SKM-1 (cell line): ENCODE data around the gene ARTN.

Experiments used
- DNase-seq: peaks from one replicate; lab custom pipeline; 2025; ENCODE audit not compliant: unreplicated experiment; lab: John Stamatoyannopoulos, UW

The ARTN gene

DNA sequence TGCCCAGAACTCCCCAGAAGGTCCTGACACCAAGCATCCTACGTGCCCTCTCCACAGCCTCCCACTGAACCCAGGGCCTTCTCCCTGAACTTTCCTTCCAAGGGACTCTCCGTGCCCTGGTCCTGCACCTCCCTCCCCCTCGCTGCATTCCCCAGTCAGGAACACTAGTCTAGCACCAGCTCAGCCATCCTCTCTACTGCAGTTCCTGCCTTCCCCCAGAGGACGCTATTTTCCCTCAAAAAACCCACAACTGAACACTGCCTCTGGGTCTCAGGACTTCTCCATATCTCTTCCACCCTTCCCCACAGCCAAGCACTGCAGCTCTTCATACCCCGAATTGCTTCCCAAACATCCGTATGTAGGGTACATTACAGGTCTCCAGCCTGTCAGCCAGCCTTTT, 12.6 kb upstream of the ARTN start:
- no peak for DNase-seq

DNA sequence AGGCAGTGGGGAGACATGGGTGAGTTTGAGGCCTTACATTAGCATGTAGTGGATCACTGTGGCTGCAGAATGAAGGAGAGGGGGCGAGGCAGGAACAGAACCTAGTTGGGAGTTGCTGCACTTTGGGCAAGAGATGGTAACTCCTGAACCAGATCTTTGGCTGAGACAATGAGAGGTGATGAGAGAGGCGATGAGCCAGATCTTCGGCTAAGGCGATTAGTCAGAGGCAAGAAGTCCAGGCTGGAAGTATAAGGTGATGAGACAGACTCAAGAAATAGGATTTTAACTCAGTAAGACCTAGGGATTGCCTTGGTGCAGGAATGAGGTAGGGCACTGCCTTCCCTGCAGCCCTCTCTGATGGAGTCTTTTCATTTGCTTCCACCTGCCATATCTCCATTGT, 9.1 kb upstream of the ARTN start:
- DNase-seq: no peak

DNA sequence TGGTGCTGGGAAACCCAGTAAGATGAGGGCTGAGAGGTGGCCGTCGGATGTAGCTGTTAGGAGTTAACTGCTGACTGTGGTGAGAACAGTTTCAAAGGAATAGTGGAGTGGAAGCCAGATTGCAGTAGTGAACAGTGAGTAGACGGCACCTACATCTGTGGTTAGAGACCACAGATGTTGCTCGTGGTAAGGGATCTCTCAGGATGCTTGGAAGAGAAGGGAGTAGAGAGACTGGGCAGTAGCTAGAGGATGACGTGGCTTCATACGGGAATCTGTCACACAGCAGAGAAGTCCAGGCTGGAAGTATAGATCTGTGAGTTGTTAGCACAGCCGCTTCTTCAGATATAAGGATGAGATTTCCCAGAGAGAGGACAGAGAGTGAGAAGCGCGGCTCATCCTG, 7.8 kb upstream of the ARTN start:
- no peak for DNase-seq

DNA sequence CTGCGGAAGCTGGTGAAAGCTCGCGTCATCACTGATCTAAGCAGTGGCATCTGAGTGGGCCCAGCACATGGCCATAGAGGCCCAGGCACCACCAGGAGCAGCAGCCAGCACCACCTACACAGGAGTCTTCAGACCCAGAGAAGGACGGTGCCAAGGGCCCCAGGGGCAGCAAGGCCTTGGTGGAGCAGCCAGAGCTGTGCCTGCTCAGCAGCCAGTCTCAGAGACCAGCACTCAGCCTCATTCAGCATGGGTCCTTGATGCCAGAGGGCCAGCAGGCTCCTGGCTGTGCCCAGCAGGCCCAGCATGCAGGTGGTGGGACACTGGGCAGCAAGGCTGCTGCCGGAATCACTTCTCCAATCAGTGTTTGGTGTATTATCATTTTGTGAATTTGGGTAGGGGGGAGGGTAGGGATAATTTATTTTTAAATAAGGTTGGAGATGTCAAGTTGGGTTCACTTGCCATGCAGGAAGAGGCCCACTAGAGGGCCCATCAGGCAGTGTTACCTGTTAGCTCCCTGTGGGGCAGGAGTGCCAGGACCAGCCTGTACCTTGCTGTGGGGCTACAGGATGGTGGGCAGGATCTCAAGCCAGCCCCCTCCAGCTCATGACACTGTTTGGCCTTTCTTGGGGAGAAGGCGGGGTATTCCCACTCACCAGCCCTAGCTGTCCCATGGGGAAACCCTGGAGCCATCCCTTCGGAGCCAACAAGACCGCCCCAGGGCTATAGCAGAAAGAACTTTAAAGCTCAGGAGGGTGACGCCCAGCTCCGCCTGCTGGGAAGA, 3.2 kb upstream of the ARTN start:
- no peak for DNase-seq

DNA sequence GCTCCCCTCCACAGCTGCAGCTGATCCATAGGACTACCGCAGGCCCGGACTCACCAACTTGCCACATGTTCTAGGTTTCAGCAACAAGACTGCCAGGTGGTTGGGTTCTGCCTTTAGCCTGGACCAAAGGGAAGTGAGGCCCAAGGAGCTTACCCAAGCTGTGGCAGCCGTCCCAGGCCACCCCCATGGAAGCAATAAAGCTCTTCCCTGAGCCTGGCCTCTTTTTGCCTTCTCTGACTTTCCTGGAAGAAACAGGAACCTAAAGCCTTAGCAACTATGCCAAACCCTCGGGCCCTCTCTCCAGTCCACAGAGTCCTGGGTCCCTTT, 2.7 kb upstream of the ARTN start:
- DNase-seq: no peak

DNA sequence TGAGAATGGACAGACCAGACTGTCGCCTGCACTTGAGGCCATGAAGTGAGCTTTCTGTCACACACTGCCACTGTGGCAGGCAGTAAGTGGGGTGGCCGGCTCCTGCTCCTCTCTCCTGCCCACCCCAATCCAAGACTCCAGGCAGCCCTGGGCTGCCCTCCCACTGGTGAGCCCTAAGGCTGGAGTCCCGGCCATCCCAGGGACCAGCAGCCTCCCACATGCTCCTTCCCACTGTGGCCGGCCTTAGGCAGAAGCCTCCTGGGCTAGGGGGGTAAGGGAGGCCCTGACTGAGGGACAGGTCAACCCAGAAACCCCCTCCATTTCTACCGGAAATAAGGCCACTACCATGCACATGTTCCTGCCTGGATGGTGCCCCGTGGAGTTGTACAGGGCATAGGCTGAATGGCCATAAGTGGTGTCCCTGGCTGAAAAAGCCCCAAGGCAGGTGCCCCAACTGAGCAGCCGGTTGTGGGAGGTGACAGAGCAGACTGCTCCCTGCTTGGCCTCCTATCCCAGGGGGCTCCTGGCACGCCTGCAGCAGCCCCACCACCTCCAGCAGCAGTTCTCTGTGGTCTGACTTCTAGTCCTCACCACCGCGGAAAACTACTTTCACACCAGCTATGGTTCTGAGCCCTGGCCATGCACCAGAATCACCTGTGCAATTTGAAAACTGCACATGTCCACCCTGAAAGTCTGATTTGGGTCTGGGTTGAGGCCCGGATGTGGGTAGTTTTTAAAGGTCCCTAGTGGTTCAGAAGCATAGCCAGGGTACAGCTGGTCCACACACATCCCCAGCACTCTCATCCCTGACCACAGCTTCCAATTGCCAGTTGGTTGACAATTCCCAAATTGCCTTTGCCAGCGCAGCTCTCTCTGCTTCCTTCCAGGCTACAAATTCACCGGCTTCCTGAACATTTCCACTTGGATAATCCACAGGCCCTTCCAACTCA, 1.6 kb upstream of the ARTN start:
- no peak for DNase-seq

DNA sequence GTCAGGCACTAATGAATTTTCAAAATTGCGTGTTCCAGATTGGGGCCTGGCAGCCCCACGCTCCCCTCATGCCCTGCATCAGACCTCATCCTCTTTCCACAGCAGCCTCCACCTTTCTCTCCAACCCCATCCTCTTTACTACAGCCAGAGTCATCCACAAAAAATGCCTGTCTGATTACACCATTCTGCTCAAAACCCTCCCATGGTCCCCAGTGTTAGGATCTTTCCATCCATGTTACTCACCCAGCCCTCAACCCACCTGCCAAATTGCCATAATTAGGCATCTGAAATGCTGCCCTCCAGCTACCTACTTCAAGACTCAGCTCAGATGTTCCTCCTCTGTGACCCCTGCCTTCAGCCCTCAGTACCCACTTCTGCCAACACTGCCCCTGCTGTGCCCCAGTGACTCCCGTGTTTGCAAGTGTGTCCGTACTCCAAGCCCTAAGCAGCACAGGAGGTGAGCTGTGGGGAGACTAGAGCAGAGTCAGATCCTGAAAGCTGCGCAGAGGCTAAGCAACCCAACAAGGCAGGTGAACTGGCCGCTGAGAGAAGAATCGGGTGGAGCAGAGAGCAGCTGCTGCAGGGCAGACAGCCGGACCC, 715 bp upstream of the ARTN start:
- DNase-seq: no peak

DNA sequence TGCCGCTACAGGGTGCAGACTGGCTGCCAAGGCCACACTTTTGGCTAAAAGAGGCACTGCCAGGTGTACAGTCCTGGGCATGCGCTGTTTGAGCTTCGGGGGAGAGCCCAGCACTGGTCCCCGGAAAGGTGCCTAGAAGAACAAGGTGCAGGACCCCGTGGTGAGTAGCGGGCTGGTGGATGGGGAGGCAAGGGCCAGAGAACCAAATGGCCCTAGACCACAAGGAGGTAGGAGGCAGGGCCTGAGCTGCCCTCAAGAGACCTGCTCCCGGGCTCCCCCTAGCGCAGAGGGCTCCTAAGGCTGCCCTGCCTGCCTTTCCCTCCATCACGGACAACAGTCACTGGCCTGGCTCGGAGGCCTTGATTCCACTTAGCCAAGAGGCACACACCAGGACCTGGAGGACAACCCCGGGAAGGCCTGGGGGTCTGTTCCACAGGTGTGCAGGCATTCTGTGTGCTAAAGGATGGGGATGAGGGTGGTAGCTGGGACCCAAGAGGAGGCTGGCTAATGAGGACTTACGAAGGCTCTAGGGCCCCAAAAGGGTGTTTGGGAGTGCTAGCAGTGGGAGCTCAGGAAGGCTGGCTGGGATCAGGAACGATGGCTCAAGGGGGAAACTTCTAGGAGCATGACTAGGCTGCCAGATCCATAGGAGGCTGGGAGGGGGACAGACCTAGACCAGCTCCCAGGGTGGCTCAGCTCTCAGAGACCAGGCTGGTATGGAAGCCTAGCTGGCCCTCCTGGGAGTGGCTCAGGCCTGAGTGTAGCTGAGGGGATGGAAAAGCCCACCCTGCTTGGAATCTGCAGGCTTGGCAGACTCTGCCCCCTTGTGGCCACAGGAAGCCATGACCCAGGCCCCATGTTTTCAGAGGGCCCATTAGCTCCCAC, 742 bp downstream of the ARTN start:
- DNase-seq: no peak

DNA sequence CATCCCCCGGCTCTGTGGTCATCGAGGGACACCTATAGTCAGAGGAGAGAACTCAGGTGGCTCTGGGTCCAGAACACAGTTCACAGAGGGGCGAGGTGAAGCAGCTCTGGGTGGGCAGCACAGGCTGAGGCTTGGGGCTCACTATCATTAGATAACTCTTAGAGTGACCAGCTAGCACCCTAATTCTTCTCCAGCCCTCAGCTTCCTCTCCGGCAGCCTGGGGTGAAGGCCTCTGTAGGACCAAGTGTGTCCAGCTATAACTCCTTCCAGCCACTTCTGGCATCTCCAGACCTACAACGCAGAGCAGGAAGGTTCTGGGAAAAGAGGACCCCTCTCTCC, 1.4 kb downstream of the ARTN start:
- no peak for DNase-seq

DNA sequence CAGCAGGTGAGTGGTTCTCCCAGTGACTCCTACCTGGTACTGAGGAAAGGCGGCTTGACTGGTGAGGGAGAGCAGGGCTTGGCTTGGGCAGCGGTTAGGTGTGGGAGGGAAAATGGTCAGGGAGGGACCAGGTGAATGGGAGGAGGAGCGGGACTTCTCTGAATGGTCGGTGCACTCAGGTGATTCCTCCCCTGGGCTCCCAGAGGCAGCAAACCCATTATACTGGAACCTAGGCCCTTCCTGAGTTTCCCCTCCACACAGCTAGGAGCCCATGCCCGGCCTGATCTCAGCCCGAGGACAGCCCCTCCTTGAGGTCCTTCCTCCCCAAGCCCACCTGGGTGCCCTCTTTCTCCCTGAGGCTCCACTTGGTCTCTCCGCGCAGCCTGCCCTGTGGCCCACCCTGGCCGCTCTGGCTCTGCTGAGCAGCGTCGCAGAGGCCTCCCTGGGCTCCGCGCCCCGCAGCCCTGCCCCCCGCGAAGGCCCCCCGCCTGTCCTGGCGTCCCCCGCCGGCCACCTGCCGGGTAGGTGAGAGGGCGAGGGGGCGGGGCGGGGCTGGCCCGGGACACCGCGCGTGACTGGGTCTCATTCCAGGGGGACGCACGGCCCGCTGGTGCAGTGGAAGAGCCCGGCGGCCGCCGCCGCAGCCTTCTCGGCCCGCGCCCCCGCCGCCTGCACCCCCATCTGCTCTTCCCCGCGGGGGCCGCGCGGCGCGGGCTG, 2.3 kb downstream of the ARTN start:
- no peak for DNase-seq

DNA sequence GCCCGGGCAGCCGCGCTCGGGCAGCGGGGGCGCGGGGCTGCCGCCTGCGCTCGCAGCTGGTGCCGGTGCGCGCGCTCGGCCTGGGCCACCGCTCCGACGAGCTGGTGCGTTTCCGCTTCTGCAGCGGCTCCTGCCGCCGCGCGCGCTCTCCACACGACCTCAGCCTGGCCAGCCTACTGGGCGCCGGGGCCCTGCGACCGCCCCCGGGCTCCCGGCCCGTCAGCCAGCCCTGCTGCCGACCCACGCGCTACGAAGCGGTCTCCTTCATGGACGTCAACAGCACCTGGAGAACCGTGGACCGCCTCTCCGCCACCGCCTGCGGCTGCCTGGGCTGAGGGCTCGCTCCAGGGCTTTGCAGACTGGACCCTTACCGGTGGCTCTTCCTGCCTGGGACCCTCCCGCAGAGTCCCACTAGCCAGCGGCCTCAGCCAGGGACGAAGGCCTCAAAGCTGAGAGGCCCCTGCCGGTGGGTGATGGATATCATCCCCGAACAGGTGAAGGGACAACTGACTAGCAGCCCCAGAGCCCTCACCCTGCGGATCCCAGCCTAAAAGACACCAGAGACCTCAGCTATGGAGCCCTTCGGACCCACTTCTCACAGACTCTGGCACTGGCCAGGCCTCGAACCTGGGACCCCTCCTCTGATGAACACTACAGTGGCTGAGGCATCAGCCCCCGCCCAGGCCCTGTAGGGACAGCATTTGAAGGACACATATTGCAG, 3.0 kb downstream of the ARTN start:
- DNase-seq: no peak

DNA sequence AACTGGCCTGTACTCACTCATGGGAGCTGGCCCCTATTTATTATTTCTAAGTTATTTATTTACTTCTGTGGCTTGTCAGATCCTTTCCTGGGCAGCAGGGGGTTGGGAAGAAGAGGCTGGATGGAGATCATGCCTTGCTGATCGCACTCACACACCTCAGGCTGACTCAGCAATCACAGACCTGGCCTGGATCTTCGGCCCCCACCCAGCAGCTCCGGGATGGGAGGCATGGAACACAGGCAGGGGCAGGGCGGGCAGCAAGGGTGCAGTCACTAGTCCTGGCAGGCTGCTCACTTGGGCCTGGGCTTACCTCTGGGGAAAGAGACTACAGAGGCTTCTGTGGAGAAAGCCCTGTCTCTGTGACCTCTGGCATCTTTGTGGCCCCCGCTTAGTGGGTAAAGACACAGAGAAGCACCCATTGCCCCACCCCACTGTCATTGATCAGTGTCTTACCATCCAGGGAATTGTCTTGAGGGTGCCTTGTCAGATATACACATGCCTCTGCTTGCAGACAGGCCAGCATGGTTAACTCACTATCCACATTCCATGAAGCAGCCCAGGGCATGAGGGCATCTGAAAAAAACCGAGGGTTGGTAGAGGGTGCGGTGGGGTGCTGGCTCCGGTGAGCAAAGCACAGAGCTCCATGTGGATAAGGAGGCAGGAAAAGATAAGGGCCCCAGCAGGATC, 3.7 kb downstream of the ARTN start:
- DNase-seq: no peak

DNA sequence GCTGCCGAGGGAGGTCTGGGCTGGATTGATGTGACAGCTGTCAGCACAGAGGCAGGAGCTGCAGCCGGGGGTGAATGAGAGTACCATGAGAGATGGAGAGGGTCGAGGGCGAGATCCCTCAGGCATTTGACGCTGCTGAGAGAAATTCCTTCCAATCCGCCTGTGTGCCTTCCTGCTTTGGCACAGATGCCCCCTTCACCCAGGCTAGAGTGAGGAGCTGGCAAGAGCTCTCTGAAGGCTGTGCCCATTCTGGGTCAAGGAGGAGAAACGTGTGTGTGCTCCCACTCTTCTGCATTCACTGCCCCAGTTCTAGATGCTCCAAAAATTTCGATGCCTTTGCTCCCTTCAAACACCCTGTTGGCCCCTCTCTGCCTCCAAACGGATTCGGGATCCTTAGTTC, 4.8 kb downstream of the ARTN start:
- DNase-seq: no peak

DNA sequence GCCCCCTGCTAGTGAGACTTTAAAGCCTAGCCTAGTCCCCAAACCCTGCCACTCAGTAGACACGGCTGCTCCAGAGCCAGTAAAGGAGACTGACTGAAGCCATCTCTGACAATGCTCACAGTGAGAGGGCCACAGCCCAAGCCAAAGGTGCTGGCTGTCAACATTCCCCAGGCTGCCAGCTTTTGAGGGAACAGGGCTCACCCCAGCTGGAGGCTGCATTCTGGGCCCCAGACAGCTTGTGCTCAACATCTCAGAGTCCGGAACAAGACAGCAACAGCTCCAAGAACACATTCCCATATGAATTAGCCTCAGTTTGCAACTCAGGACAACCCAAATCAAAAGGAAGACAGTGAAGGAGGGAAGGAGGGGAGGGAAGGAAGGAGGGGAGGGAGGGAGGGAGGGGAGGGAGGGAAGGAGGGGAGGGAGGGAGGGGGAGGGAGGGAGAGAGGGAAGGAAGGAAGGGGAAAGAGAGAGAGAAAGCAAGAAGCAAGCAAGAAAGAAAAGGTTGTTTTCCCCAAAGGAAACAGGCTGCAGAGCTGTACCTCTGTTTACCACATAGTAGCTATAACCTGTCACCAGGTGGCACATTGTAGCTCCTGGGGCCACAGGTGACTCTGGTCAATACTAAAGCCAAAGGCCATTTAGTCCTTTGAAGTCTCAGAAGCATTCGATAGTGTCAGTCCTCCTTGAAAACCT, 5.4 kb downstream of the ARTN start:
- DNase-seq: no peak

DNA sequence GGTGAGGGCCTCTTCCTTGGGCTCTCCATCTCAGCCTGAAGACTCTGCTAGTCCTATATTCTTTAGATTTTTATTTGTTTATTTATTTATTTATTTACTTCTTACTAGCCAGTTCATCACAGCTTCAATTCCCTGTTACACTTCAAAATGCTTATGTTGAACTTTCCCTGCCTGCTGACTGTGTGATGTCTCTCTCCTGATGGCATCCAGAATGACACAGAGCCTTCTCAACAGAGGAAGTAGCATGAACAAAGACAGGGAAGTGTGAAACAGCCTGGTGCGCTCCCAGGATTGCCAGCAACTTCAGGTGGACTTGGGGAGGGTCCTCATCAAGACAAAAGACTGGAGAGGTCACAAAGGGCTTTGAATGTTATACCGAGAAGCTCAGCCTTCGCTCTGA, 8.8 kb downstream of the ARTN start:
- no peak for DNase-seq

DNA sequence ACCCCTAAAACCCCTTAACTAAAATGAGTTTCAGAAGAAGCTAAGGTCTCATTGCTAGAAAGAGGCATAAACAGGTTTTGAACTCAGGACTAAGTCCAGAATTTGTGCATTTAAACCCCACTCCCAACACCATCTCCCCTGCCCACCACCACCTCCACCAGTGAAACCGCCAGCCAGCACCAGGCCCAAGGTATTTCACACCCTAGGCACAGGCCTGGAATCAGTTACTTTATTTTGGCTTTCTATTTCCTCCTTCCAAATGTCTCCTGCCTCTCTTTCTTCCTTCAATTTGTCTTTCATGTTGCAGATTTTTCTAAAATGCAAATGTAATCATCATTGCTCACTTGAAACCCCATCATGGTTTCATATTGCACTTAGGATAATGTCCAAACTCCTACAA, 11.3 kb downstream of the ARTN start:
- no peak for DNase-seq

DNA sequence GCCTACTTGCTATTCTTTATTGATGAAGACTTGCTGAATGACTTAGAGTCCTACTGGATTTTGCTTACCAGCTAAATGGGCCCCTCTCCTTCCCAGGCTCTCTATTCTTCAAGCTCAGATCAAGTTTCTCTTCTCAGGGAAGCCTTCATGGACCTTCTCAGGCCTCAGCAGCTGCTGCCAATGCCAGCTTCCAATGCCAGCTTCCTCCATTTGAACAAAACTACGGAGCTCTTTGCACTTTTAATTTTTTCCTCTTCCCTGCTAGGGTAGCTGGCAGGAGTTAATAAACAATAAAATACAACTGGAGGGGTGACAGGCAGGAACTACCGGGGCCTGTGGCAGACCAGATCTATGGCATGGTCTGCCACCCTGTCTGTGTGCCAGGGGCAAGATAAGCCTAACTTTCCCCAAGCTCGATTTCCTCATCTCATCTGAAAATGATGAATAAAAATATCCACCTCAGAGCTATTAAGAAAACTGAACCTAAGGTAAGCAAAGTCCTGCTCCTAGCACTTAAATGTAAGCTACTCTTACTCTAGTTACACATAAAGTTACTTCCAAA, 12.2 kb downstream of the ARTN start:
- DNase-seq: no peak
